ENCODE results near the gene HDAC9.

Gene HDAC9

DNA sequence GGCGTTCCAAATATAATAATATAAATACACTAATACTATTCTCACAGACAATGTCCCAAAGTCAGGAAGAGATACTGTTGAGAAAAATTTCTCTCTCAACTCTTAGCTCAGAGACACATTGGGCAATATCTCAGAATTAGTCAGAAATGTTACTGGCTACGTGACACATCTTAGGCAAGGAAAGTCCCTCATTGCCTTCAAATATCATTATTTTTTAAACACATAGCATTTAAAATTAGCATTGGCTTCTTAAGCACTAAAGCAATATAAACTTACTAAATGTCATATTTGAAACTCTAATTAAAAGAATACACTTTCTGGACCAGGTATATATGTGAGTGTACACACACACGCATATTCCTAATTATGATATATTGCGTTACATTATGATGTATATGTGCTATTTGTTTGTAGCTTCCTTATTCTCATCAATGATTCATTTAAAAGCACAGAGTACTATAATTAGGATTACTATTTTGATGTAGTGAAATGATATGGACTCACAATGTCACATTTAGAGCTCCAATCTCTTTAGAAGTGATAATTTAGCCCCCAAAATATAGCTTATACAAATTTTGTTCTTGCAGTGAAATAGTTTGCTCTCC lies 366.1 kb downstream of the HDAC9 start:
- DNase-seq: no peak

DNA sequence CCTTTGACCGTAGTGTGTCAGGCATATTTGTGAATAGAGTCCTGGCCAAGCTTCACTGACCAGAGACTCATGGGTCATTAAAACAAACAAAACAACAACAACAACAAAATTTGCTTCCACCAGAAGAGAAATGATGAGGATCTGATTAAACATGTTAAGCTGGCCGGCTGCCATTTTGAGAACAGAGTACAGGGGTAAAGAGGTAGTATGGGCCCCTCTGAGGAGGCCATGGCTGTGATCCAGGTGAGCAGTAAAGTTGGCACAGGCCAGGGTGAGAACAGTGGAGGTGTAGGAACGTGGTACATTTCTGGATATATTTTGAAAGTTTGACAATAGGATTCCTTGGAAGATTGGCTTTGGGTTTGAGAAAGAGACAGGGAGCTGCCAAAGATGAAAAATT lies 369.4 kb downstream of the HDAC9 start:
- no peak for DNase-seq

DNA sequence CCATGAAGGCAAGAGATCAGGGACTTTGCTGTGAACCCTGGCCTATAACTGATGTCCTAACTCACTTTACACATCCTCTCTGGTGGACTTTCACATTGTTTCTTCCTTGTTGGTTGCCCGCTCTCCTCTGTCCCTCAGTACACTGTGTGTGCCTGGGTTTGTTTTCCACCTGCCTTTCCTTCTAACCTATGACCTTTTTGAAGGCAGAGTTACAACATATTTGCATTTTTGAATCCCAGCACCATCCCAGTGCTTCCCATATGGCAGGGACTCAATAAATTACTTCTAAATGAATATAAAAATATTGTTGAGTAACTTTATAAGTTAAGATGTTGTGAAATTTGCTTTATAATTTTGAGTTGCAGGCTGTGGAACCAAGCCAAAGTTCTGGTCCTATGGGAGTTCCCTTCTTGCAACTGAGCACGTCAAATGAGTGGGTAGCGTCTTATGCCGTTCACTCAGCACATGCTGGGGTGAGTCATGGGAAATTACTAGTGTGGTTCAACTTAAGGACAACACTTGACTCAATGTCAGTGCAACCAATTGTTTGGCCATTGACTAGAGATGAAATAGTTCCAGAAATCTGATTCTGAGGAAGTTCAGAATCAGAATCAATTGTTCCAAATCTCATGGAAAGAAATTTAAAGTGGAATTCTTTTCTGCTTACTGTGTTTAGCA lies 370.9 kb downstream of the HDAC9 start:
- no peak for DNase-seq

DNA sequence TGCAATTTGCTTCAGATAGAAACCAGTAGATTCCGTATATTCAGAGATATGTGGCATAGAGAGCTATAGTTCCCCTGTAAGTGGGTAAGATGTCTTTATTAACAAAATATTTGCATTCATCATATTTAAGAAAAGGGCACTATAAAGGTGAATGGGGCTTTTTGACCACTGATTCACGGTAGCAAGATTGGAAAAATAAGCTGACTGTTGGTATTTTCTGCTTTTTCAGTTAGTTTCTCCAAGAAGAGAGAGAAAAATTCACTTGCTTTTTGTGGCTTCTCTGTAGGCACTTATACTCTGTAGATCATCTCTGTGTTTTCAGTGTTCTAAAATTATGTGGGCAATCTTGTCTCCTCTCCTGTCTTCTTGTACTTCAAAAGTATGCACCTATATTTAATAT lies 376.8 kb downstream of the HDAC9 start:
- no peak for DNase-seq

DNA sequence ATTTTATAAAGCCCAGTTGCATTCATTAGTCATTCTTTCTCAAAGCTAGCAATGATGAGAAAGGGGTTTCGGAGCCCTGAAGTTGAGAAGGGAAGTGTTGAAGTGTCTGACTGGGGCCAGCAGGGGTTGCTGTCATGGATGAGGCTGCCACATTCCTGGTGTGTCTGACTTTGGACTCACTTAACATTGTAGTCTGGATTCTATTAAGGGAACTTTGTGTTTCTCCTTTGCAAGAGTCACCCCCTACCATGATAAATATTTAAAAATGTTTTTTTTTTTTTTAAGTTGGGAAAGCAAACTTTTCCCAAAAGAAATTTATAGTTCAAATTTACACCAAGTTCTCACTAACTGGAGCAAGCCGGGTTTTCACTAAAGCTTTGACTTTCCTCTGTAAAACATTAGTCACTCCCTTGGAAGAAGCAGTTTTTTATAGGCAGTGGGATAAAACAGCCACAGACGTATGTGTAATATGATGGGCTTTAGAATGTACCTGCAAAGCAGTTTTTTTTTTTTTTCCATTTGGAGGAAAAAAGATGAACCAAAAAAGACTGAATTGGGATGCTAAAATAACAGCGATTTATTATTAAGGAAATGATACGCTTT lies 378.3 kb downstream of the HDAC9 start:
- no peak for DNase-seq

DNA sequence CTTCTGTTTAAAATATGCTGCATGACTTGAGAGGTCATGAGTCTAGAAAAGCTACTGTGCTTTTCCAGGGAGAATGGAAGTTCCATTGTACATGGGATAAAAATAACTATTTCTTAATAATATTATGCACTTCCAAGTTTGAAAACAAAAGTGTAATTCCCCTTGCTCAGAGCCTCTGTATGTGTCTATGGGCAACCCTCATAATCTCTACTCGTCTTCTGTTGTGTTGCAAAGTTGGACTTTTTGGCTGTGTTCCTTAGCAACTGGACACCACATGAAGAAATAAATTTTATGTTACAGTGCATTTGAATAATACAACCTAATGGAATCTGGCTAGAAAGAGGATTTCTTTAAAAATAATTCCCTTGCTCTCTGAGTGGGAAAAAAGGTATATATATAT lies 379.3 kb downstream of the HDAC9 start:
- no peak for DNase-seq

DNA sequence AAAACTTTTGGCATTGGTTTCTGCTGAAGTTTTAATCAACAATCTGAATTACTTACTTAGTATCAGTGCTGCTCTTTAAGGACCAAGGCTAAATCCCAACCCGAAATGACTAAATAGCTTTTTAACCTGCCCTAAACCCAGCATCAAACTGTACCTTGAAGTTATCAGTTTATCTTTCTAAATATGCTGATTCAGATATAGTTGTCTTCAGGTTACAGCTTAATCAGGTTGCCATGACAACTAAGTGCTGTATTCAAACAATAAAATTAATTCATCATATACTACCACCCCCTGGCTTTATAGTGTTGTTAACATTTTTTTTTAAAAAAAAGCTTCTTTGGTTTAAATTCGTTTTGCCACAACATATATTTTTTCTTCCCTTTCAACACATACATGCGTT lies 382.3 kb downstream of the HDAC9 start:
- DNase-seq: no peak

DNA sequence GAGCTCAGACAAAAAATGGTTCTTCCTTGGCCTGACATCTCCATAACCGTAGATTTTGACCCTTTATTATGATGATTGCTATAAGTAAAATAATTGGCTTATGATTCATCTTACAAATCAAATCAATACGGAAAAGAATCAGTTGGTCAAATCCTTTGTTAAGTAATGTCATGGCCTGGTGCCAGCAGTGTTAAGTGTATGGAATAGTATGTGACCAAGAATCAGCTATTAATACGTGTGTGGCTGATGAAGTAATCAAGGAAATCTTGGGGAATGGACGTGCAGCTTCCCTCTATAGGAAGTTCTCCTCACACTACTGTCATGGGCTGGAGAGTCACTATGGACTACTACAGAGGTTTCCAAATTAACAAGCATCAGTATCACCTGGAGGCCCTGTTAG lies 391.3 kb downstream of the HDAC9 start:
- no peak for DNase-seq

DNA sequence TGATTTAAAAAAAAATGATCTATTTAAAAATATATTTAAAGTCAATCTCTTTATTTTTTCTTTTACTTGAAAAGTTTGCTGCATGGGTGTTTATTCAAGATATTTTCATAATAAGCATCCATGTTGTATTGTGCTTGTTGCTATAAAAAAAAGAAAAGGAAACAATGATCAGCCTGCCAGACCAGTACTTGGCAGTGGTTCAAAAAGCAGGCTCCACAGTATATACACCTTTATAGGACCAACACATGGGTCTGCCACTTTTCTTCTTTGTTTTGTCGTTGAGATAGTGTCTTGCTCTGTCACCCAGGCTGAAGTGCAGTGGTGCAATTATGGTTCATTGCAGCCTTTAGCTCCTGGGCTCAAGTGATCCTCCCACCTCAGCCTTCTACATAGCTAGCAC lies 393.9 kb downstream of the HDAC9 start:
- DNase-seq: no peak

DNA sequence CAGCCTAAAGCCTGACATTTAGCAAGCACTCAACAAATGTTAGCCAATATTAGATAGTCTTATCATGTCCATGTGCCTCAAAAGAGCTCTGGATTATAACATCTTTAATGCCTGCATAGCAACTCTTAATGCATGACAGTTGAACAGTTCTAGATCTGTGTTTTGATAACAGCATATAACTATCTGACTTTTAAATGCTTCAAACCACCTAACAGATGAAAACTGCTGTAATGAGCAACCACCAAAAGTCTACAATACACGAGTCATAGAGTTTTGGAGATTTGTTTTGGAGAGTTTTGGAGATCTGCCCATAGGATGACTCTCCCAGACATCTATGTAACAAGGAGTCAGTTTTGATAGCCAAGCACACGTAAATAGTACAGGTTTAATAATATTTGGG lies 394.6 kb downstream of the HDAC9 start:
- DNase-seq: no peak

DNA sequence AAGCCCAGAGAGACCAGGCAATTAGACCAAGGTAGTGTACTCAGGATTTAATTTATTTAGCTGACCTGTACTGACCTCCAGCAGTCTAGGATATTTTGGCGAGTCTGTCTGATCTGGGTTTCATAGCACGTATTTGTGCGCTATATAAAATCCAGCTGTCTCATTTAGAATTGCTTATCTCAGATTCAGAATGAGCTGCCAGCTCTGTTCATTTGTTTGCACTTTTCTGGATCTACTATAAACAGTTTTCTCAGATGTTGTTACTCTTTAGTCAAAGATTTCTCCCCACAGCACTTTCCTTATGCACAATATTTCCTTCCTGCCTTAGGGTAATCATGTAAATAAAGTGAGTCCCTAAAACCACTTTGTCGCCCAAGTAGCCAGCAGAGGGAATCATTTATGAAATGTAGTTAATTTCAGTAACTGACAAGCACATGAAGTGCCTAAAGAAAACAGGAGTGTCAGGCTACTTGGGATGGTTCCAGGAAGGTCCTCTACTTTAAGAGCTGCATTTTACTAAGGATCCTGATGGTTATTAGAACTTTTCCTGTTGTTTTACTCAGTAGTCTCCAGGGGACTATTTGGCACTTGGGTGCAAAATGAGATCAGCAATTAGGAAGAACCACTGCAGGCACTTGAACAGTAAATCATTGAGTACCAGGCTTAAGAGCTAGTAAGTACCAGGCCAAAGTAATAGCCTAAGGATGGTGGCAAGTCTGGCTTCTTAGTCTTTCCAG lies 395.5 kb downstream of the HDAC9 start:
- no peak for DNase-seq

DNA sequence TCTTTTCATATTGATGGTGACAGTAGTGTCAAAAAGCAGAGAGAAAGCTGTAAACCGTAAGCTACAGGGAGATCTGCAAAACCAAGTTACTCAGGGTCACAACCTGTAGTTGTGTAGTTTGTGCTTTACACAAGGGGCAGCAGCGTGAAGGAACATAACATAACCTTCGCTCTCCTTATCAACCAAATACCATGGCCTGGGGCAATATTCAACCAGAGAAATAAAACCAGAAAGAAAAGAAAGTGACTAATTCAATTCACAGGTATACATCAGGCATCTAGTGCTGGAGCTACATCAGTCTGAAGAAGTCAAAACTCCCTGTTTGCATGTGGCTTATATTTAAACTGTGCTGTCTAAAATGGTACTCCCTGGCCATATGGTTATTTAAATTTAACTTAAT lies 397.6 kb downstream of the HDAC9 start:
- no peak for DNase-seq

DNA sequence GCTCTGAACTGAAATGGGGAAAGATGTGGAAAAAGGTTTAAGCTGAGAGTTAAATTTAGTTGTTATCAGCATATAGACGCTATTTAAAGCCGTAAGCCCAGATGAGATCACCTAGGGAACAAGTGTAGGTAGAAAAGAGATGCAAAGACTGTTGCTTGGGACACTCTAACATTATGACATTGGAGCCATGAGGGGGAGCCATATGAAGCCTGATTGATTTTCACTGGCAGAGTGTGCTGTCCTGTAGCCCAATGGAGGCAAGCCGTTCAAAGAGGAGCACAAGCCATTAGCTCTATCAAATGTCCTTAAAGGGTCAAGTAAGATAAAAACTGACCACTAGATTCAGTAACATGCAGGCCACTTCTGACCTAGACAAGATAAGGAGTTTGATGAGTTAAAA lies 398.6 kb downstream of the HDAC9 start:
- no peak for DNase-seq

DNA sequence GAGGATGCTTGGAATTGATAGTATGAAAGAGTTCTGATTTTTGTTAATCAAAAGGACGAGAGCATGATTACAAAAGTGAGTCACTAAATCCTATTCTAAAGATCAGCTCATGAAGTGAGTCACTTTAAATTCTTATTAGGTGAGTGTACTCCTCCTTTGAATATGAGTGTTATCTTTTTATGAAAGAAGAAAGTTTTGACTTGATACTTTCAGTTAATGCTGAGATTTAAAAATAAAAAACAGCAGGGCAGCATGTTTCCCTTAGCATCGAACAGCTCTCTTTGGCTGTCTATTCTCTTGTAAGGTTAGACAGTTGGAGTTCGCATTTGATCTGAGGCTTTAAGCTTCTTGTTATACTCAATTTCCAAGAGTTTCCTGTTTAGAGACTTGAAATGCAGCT lies 399.9 kb downstream of the HDAC9 start:
- no peak for DNase-seq

DNA sequence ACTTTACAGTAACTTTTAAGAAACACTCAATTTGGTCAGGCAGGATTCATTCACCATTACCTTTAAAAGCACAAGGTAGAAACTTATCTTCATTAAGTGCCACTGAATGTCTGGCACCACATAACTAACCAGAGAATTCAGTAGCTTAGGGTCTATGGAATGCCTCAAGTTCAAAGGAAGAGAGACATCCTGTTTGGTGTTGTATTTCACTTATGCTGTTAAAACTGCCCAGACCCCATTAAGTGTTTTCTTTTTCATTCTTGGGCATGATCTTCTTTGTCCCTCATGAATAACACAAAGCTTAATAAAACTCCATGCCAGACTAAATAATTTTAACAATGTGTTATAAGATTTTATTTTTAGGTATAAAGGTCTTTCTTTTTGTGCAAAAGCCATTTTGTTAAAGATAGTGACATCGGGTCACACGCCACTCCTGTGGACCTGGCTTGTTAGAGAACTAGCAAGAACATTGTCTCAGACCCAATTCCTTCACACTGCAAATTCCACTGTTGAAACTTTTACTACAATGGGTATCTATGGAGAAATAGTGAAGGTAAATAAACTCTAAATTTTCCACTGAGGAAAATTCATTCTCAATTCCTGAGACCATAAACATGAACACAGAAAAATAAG lies 400.9 kb downstream of the HDAC9 start:
- DNase-seq: no peak

DNA sequence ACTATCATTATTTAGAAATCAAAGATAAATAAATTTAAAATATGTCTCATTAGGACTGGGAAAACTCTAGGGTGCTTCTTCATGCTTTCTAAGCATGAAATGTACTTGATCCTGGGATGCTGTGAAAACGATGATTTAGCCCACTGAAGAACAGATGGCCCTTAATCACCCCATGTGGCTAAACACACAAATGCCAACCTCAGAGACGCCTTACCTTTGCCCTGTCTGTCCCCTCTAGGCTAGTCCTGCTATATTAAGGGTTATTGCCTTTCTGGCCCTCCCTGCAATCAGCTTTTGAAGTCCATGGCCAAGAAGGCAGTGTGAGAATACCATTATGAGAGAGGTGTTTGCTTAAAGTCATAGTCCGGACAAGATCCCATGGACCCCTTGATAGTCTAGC lies 404.7 kb downstream of the HDAC9 start:
- no peak for DNase-seq

DNA sequence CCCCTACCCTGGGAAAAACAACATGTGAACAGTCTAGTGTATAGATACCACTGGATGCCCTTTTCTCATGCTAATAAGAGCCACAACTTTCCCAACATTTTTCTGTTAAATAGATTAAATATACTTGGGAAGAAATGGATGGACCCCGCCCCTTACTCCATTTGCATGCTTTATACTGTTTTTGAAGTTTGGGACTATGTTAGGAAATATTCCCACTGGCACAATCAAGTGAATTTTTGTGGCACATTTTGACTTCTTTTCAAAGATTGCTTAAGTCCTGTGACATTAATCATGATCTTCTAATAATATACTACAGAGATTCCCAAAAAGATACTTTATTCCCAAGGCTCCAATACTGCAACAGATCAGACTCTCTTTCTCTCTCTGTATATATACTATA lies 405.3 kb downstream of the HDAC9 start:
- DNase-seq: no peak

DNA sequence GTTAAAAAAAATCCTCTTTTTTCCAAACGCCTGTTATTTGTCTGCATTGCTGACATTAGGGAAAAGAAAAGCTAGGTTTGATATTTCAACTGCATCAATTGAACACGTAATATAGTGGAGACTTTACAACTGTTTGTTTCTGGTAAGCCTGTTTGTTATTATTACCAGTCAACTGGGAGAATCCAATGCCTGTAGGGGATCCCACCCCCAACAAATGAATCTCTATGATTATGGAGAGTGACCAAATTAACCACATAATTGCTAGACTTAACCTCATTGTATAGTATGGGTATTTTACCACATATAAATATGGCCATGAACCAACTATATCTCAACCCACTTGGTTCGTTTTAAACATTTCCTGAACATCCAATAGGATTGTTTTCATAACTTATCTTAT lies 405.8 kb downstream of the HDAC9 start:
- DNase-seq: no peak

DNA sequence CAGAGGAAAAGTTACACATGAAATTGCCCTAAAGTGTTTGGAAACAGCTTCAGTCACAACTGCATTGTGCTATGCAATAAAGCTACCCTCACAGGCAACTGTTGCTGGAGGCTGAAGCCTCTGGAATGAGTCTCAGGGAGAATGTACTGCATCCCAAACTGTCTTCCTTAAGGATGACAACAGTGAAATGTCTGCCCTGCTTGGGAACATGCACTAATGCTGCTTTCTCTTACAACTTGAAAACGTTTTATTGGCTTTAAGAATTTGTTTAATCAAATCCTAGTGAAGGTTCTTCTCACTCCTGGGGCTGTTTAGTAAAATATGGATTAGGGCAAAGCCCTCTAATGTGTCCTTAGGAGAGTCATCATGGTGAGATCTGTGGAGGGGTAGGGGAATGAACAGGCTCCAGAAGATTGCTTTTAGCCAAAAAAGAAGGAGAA lies 406.5 kb downstream of the HDAC9 start:
- DNase-seq: no peak

DNA sequence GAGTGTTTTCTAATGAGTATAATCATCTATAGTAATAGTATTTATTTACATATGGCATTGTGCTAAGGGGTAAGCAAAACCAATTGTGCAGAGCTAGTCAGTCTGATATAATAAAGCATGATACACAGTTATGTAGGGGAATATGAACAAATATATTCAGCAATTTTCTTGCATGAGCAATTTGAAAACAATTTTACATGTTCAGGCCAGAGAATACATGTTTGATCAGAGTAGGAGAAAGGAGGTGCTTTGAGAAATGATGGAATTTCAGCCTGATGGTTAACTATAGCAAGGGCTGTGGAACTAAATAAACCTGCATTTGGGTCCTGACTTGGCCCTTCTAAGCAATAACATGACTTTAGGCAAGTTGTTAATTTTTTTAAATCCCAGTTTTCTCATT lies 407.3 kb downstream of the HDAC9 start:
- DNase-seq: no peak

DNA sequence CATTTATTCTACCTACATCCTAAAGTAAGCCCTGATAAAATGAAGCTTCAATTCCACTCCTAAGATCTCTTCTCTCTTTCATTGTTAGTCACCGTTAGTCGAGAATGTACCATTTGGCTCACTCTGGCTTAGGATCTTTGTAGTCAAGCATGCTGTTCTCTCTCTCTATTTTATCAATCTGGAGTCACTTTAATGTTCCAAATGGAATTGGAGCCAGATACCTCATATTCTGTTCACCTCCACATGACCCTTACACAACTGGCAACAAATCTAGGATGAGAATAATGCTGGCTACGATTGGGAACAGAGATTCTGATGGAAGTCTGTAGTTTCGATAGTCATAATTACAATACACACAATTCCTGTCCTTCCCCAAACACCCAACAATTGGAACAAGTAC lies 408.1 kb downstream of the HDAC9 start:
- DNase-seq: no peak

DNA sequence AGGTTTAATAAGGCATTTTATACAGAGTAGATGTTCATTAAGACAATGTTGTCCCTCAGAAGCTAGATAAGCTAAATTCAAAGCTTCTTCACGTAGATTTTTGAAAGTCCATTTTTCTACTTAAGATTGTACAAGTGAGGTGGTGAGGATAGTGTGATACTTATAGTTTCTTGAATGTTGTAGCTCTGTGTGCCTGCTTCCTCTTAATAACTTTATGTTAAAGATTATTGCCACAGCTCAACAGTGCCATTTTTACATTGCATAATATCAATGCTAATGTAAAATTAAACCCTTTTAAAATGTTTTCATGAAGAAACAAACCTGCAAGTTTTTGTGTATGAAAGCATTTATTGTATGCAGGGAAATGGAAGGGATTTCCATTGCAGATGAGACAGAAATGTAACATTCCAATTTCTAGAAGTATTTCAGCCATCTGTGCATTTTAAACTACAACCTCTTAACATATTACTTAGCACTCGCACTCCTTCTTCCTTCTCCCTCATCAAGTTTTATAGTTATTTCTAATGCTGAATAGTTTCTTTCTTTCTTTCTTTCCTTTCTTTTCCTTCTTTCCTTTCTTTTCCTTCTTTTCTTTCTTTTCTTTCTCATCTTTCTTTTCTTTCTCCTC lies 409.9 kb downstream of the HDAC9 start:
- DNase-seq: no peak

DNA sequence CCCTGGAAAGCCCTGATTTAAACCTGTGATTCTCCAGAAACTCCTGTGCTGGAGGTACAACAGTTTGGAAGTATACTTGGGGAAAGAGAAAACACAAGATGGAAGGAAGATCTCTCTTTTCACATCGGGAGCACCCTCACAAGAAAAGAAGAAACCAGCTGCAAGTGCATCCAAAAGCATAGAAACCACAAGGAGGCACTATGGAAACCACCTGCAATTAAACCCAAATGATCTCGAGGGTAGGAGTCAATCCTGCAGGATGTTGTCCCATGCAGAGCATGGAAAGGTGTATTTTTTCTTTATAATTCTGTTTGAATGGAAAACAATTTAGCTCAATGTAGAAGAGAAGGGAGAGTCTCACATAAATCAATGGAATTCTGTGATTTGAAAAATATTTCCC lies 411.4 kb downstream of the HDAC9 start:
- no peak for DNase-seq

All from NCI-H2029 (cell line).